Measurements from ENCODE around the gene ACIN1.

Gene ACIN1

GRCh38 chr14:23074906-23075305 lies 20.0 kb downstream of the ACIN1 start:
- TF ChIP-seq, protein P1, sequence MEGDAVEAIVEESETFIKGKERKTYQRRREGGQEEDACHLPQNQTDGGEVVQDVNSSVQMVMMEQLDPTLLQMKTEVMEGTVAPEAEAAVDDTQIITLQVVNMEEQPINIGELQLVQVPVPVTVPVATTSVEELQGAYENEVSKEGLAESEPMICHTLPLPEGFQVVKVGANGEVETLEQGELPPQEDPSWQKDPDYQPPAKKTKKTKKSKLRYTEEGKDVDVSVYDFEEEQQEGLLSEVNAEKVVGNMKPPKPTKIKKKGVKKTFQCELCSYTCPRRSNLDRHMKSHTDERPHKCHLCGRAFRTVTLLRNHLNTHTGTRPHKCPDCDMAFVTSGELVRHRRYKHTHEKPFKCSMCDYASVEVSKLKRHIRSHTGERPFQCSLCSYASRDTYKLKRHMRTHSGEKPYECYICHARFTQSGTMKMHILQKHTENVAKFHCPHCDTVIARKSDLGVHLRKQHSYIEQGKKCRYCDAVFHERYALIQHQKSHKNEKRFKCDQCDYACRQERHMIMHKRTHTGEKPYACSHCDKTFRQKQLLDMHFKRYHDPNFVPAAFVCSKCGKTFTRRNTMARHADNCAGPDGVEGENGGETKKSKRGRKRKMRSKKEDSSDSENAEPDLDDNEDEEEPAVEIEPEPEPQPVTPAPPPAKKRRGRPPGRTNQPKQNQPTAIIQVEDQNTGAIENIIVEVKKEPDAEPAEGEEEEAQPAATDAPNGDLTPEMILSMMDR (conservative IDR thresholded peaks at IDR 0.05; ENCODE audit: control insufficient read depth, insufficient read depth, low read depth, low read length): no peak
- DNase-seq (ENCODE audit: low read depth): no peak
- no peak overlapping the region for H3K4me3 ChIP-seq (ENCODE audit: control insufficient read depth, low read depth, low read length)

DNA sequence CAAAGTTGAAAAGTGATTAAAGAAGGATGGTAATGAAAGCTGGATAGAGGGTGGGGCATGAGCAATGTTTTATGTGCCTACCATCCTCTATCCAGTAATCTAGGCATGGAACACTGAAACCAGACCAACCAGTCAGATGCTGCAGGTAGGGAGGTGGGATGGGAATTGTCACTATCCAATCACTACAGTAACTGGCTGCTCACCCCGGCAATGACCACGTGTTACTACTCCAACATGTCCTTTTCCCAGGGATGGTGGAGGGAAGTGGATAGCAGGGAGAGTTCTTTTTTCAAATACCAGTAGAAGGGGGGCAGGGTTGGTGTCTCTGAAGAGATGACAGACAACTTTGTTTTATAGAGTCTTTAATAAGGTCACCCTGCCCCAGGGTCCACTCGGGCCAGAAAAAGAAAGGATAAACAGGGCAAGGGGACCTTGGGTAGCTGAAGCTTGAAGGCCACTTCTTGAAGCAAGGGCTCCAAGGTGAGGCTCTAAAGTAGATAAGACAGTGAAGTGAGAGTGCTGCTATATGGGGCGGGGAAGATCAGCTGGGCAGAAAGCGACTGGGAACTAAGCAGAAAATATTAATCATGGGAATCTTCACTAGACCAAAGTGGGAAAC lies 22.9 kb downstream of the ACIN1 start:
- TF ChIP-seq, protein P1 (conservative IDR thresholded peaks at IDR 0.05; ENCODE audit: control insufficient read depth, insufficient read depth, low read depth, low read length): no peak
- no peak for DNase-seq (ENCODE audit: low read depth)
- peak overlapping the region; percentile 80 for H3K4me3 ChIP-seq (ENCODE audit: control insufficient read depth, low read depth, low read length)

DNA sequence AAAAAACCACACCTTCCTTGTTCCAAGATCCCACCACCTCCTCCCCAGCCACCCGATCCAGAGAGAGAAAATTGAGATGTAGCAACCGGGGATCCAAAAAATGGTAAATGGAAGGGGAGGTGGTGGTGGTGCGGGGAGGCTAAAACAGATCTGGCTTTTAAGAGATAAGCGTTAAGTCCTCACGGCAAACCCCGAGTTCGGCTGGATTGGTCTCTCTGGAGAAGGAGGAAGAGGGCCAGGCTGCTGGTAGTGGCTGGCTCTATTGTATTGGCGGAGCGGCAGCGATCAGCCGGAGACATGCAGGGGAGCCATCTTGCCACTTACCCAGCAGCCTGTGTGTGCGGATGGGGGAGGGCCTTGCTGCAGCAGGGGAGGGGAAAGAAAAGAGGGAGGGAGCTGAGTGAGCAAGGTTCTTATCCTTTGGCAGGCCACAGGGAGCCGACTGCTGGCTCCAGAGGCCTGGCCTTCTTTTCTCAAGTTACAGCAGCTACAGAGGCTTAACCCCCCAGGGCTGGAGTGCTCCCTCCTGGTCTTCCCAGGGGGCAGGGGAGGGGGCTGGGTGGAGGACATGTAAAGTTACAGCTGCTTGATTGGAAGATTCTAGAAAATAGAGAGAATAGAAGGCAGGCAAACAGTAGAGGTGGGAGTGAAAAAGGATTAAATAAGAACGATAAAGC lies 23.6 kb downstream of the ACIN1 start:
- peak overlapping the region; percentile 80 for H3K4me3 ChIP-seq (ENCODE audit: control insufficient read depth, low read depth, low read length)
- TF ChIP-seq, protein P1 (conservative IDR thresholded peaks at IDR 0.05; ENCODE audit: control insufficient read depth, insufficient read depth, low read depth, low read length): no peak
- peak; percentile 92 for DNase-seq (ENCODE audit: low read depth)

DNA sequence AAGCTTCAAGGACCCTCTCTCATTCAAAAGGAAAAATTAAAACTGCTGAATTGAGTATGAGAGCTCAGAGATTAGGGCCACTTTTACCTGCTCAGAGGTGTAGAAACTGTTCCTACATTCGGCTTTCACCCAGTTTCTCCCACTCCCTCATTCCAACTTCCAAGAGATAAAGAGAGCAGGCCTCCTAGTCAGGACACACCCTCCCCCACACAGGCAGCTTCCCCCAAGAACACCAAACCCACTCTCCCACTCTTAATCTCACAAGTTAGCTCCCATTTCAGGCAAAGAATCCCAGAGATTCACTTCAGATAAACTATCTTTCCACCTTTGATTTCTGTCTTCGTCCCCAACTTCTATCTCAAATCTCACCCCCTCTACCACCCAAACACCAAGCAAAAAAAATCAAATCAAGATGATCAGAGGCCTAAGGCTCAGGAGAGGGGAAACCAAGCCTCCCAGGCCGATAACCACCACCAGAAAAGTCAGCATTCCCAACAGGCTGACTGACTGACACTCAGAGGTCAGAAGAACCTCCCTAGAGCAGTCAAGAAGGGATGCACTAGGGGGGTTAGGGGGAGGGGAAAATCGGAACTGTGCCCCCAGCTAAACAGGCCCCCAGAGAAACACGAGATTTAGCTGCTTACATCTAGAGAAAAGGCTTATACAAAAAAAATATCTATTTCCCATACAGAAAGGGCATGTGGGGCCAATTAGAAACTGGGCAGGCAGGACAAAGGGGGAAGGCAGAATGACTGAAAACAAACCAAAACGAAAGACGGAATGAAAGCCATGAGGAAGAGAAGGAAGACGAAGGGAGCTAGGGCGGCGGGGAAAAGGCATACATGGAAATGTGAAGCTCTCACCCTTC lies 24.4 kb downstream of the ACIN1 start:
- peak overlapping the region; percentile 80 for H3K4me3 ChIP-seq (ENCODE audit: control insufficient read depth, low read depth, low read length)
- no peak for DNase-seq (ENCODE audit: low read depth)
- TF ChIP-seq, protein P1 (conservative IDR thresholded peaks at IDR 0.05; ENCODE audit: control insufficient read depth, insufficient read depth, low read depth, low read length): no peak

DNA sequence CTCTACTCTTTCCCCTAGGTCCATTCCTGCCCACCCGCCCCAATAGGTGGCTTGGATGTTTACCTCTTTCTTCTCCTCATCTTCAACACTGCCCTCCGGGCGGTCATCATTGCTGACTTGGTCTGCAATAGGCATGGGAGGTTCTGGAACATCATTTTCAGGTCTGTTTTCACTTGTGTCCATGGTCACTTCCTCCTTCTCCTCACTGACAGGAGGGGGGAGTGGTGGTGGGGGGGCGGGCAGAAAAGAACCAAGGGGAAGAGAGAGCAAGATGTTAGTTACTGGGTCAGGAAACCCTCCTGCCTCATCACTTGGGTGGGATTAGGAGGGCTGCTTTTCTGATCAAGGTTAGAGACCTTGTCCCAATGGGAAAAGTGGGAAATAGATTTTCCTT lies 25.5 kb downstream of the ACIN1 start:
- no peak overlapping the region for H3K4me3 ChIP-seq (ENCODE audit: control insufficient read depth, low read depth, low read length)
- no peak for DNase-seq (ENCODE audit: low read depth)
- TF ChIP-seq, protein P1 (conservative IDR thresholded peaks at IDR 0.05; ENCODE audit: control insufficient read depth, insufficient read depth, low read depth, low read length): no peak

DNA sequence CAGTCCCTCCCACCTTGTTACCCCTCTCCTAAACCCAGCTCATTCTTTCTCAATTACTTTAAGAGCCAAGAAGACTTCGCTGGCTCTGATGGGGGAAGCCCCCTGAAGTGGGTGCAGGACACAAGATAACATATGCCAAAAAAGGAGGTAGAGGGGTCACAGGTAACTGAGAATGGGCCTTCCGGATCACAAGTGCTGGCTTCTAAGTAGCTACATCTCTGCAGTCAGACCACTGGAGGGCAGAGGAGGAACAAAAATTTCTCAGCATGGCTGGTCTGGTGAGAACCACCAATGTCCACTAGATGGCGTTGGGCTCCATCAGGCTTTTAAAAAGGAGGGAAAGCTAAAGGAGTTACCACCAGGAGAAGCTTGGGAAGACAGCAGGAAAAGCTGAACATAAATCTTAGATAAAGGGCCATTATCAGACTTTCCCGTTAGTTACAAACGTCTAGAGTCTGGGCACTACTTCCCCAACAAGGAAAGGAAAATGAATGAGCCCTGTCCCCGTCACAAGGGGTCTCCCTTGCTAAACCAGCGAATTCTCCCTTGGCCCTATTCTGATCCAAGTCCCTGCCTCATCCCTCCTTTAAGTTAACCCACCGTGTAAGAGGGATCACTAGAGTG lies 26.0 kb downstream of the ACIN1 start:
- DNase-seq (ENCODE audit: low read depth): peak; percentile 95
- peak overlapping the region; percentile 20 for H3K4me3 ChIP-seq (ENCODE audit: control insufficient read depth, low read depth, low read length)
- TF ChIP-seq, protein P1 (conservative IDR thresholded peaks at IDR 0.05; ENCODE audit: control insufficient read depth, insufficient read depth, low read depth, low read length): peak; percentile 100

Data from fibroblast of mammary gland (primary cell).